GM04503 (cell line): ENCODE measurements around the gene SMARCA4.
"Not testable (repeated sequence)": the region's sequence is repeated elsewhere in the genome, so short reads cannot be mapped to it uniquely, and the experiment has no call there.

Experiments
- DNase-seq: peaks from one replicate; pipeline ENCODE4 v3.0.0-alpha.2; 2012; ENCODE audit warnings: low read depth

SMARCA4 gene

GRCh38 chr19:11069561-11069960 is 108.7 kb downstream of the SMARCA4 start:
- DNase-seq = no peak

- DNase-seq = no peak
Observed at GRCh38 chr19:11070123-11070522, 109.3 kb downstream of the SMARCA4 start.

DNA sequence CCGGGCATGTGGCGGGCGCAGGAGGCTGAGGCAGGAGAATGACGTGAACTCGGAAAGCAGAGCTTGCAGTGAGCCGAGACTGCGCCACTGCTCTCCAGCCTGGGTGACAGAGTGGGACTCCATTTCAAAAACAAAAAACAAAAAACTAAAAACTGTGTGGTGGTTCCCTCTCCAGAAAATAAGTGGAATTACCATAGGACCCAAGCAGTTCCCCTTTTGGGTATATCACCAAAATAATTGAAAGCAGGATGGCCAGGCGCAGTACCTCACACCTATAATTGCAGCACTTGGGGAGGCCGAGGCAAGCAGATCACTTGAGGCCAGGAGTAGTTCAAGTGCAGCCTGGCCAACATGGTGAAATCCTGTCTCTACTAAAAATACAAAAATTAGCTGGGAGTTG is 112.7 kb downstream of the SMARCA4 start:
- DNase-seq = no peak

DNA sequence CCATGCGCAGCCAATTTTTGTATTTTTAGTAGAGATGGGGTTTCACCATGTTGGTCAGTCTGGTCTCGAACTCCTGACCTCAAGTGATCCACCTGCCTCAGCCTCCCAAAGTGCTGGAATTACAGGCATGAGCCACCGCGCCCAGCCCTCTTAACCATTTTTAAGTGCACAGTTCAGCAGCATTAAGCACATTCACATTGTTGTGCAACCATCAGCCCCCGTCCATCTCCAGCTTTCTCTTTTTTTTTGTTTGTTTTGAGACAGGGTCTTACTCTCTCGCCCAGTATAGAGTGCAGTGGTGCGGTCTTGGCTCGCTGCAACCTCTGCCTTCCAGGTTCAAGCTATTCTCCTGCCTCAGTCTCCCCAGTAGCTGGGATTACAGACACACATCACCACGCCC is 116.0 kb downstream of the SMARCA4 start:
- DNase-seq = not testable (repeated sequence)

GRCh38 chr19:11078893-11079292 is 118.1 kb downstream of the SMARCA4 start:
- no peak for DNase-seq

DNA sequence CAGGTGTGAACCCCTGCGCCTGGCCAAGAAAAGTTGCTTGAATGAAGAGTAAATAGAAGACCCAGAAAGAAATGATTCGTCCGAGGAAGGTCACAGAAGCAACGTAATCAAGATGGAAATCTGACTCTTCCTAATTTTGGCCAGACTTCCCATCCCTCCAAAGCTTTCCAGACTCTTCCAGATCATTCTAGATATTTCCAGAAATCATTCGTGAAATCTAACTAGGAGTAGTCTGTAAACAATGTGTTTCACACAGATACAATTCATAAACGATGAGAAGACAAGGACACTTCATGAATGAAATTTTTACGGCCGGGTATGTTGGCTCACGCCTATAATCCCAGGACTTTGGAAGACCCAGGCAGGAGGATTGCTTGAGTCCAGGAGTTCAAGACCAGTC is 119.2 kb downstream of the SMARCA4 start:
- no peak for DNase-seq

- DNase-seq = no peak
Observed at GRCh38 chr19:11087870-11088505, 127.2 kb downstream of the SMARCA4 start.

DNA sequence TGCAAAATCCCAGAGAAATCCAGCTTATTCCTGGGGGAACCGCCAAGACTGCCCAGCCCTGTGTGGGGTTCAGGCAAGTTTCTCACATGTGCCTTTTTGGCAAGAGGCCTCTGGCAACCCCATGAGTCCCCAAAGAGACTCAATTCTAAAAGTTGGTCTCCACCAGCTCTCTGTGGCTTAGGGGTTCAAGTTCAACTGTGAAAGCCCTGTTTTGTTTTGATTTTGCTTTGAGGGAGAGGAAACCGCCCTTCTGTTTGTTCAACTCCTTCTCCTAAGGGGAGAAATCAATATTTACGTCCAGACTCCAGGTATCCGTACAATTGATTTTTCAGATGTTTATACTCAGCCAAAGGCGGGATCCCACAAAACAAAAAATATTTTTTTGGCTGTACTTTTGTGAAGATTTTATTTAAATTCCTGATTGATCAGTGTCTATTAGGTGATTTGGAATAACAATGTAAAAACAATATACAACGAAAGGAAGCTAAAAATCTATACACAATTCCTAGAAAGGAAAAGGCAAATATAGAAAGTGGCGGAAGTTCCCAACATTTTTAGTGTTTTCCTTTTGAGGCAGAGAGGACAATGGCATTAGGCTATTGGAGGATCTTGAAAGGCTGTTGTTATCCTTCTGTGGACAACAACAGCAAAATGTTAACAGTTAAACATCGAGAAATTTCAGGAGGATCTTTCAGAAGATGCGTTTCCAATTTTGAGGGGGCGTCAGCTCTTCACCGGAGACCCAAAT is 127.8 kb downstream of the SMARCA4 start:
- no peak for DNase-seq

DNA sequence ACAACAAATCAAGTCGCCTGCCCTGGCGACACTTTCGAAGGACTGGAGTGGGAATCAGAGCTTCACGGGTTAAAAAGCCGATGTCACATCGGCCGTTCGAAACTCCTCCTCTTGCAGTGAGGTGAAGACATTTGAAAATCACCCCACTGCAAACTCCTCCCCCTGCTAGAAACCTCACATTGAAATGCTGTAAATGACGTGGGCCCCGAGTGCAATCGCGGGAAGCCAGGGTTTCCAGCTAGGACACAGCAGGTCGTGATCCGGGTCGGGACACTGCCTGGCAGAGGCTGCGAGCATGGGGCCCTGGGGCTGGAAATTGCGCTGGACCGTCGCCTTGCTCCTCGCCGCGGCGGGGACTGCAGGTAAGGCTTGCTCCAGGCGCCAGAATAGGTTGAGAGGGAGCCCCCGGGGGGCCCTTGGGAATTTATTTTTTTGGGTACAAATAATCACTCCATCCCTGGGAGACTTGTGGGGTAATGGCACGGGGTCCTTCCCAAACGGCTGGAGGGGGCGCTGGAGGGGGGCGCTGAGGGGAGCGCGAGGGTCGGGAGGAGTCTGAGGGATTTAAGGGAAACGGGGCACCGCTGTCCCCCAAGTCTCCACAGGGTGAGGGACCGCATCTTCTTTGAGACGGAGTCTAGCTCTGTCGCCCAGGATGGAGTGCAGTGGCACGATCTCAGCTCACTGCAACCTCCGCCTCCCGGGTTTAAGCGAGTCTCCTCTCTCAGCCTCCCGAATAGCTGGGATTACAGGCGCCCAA is 128.6 kb downstream of the SMARCA4 start, which contains the start of gene LDLR:
LDLR (plus strand) TSS at position 210 of the 760 bp plus-strand sequence; CDS start at position 296, 86 bp downstream.
- DNase-seq = peak; percentile 77

DNA sequence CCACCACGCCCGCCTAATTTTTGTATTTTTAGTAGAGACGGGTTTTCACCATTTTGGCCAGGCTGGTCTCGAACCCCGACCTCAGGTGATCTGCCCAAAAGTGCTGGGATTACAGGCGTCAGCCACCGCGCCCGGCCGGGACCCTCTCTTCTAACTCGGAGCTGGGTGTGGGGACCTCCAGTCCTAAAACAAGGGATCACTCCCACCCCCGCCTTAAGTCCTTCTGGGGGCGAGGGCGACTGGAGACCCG is 129.1 kb downstream of the SMARCA4 start:
- not testable (repeated sequence) for DNase-seq

GRCh38 chr19:11090264-11090996 is 129.6 kb downstream of the SMARCA4 start:
- no peak for DNase-seq

DNA sequence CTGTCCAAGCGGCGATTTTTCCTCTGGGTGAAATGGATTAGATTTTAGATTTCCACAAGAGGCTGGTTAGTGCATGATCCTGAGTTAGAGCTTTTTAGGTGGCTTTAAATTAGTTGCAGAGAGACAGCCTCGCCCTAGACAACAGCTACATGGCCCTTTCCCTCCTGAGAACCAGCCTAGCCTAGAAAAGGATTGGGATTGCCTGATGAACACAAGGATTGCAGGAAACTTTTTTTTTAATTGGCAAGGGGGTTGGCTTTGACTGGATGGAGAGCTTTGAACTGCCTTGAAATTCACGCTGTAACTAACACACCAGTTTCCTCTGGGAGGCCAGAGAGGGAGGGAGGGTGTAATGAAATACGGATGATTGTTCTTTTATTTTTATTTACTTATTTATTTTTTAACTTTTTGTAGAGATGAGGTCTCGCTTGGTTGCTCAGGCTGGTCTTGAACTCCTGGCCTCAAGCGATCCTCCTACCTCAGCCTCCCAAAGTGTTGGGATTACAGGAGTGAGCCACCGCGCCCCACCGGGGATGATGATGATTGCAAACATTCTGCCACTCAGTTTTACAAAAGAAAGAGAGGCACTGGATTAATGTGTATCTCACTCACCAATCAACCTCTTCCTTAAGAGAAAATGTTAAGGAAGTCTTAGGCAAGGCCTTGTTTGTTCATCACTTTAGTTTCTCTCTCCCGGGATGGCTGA is 130.3 kb downstream of the SMARCA4 start:
- DNase-seq = no peak

- peak; percentile 87 for DNase-seq
Observed at GRCh38 chr19:11091703-11092153, 130.9 kb downstream of the SMARCA4 start.

DNA sequence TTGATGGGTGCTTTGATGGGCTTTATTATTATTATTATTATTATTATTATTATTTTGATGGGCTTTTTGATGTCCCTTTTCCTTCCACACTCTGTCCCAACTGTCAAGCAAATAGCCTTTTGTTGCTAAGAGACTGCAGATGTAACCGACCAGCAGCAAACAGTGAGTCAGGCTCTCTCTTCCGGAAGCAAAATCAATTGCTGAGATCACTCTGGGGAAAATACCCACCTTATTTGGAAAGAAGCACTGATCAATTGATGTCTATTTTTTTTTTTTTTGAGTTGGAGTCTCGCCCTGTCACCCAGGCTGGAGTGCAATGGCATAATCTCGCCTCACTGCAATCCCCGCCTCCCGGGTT is 131.3 kb downstream of the SMARCA4 start:
- no peak for DNase-seq

DNA sequence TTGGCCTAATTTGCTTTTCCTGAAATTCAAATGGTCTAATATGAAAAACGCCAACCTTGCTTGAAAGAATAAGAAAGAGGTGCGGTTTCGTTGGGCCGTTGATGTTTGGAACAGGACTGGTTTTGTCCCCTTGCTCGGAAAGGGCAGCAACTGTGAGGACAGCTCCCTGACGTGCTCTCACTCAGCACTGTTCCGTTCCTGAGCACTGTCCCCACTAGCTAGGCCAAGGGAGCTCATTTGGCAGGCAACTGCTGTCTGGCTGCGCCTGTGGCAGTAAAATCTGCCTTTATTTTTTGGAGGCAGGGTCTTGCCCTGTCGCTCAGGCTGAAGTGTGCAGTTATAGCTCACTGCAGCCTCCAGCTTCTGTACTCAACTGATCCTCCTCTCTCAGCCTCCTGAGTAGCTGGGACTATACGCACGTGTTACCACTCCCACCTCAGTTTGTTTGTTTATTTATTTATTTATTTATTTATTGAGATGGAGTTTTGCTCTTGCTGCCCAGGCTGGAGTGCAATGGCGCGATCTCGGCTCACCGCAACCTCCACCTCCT is 132.9 kb downstream of the SMARCA4 start:
- DNase-seq = no peak

GRCh38 chr19:11094520-11094894 is 133.7 kb downstream of the SMARCA4 start:
- DNase-seq = no peak

DNA sequence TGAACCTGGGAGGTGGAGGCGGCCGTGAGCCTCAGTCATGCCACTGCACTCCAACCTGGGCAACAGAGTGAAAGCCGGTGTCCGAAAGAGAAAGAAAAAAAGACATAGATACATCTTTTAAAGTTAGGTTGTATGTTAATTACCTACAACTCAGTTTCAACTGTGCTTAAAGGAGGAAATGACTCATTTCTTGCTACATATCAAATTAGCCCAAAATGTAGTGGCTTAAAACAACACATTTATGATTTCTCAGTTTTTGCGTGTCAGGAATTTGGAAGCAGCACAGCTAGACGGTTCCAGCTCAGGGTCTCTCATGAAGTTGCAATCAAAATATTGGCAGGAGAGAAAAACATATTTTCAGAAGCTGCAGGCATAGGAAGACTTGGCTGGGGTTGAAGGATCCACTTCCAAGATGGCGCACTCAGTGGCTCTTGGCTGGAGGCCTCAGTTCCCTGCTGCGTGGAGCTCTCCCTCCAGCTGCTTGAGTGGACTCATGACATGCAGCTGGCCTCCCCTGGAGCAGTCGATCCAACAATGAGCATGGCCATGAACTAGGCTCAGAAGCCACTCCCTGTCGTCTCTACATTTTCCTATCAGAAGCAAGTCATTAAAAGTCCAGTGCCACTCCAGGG is 135.5 kb downstream of the SMARCA4 start:
- no peak for DNase-seq

GRCh38 chr19:11097367-11097766 is 136.5 kb downstream of the SMARCA4 start:
- not testable (repeated sequence) for DNase-seq

DNA sequence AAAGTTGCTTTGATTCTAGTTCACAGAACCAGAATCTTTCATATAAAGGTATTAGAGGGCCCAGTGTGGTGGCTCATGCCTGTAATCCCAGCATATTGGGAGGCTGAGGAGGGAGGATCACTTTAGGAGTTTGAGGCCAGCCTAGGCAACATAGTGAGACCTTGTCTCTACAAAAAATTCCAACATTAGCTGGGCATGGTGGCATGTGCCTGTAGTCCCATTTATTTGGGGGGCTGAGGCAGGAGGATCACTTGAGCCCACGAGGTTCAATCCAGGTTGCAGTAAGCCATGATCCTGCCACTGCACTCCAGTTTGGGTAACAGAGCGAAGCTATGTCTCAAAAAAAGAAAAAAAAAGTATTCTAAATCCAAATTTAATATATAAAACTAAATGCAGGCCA is 137.5 kb downstream of the SMARCA4 start:
- no peak for DNase-seq

- DNase-seq = no peak
Observed at GRCh38 chr19:11098861-11099260, 138.0 kb downstream of the SMARCA4 start.

- DNase-seq = no peak
Observed at GRCh38 chr19:11100049-11100448, 139.2 kb downstream of the SMARCA4 start.
